M059J (cell line): ENCODE data around the gene NLRP5. TPM values are rescaled to one million over a fixed set of nuclear protein-coding genes. Genes with fewer than 3 reads are reported as not detected.
"Not testable (repeated sequence)": the region's sequence is repeated elsewhere in the genome, so short reads cannot be mapped to it uniquely, and the experiment has no call there.

ENCODE experiments used
- DNase-seq: peaks from one replicate; pipeline ENCODE4 v3.0.0-alpha.2; 2012; ENCODE audit warnings: low read depth
- total RNA-seq: library from RNA; depleted of rRNA; stranded (reverse); fragments of >200 nt; shearing (Covaris generic); gene quantifications from 2 replicates; pipeline ENCODE4 v1.2.3, GENCODE V29; 2014; rRNA removed

Gene NLRP5
- total RNA-seq: not detected in 2 replicates

GRCh38 chr19:55986487-55986886, at the start of gene NLRP5:
Gene NLRP5 (plus strand): TSS chr19:55986775.
- DNase-seq: no peak

DNA sequence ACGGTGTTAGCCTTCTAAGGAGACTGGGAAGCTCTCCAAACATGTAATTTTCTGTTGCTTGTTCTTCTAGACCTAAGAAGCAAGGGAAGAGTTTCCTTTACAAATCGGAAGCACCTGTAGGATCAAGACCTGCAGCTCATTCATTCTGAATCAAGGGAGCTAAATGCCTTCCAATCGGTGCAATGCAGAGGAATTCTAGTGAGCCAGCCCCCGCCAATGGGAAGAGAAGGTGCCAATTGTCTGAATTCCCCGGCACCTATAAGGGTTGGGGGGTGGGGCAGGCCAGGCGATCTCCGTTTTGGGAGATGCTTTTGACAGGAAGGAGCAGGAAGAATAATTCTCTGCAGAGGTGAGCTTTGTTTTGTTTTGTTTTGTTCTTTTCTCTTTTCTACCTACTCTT, 47.4 kb upstream of the NLRP5 start:
- DNase-seq: no peak

DNA sequence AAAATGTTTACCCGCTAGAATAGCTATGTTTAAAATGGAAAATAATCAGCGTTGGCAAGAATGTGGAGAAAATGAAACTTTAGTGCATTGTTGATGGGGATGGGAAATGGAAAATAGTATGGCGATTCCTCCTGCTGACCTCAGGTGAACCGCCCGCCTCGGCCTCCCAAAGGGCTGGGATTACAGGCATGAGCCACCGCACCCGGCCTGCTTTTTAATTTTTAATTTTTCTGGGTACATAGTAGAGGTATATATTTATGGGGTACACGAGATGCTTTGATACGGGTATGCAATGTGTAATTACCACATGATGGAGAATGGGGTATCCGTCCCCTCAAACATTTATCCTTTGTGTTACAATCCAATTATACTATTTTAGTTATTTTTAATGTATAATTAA, 46.3 kb upstream of the NLRP5 start:
- DNase-seq: no peak

- no peak for DNase-seq
Observed at GRCh38 chr19:55947532-55947931, 39.0 kb upstream of the NLRP5 start, which contains the start of gene NLRP8. Gene NLRP8 (plus strand): TSS chr19:55947832.

- DNase-seq: not testable (repeated sequence)
Observed at GRCh38 chr19:55950566-55950965, 36.0 kb upstream of the NLRP5 start.

- DNase-seq: no peak
Observed at GRCh38 chr19:55956431-55956830, 30.1 kb upstream of the NLRP5 start.

GRCh38 chr19:55958356-55958755, 28.2 kb upstream of the NLRP5 start:
- peak; percentile 94 for DNase-seq

GRCh38 chr19:55959996-55960675, 26.4 kb upstream of the NLRP5 start:
- DNase-seq: peak; percentile 76

GRCh38 chr19:55962186-55962585, 24.4 kb upstream of the NLRP5 start:
- DNase-seq: peak; percentile 90

DNA sequence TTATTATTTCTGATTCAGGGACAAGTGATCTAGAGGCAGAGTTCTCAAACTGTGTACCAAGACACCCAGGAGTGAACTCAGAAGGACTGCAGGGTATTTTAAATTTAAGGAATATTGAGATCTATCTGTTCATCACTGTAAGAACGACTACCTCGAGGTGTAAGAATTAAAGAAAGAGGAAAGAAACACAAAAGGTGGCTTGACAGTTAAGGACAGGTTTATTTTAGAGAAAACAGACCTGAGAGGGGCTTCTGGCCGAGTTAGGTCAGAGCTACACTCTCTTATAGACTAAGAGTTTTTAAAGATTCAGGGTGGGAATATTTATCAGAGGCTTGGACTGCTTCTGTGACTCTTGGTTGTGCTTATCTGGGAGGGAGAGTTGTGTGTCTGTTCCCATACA, 12.6 kb upstream of the NLRP5 start:
- no peak for DNase-seq

DNA sequence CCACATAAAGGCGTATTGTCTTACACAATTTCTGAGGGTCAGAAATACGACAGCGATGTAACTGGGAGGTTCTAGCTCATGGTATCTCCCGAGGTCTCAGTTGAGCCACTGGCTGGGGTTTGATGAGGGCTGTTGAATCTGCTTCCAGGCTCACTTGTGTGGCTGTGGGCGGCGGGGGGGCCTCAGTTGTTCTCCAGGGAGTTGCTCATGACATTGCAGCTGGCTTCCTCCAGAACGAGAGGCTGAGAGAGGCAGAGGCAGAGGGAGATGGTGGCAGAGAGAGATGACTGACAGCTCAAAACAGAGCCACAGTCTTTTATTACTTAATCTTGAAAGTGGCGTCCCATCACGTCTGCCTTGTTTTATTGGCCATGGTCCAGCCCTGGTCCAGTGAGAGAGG, 6.2 kb upstream of the NLRP5 start:
- DNase-seq: no peak

GRCh38 chr19:55985254-55985653, 1.3 kb upstream of the NLRP5 start:
- no peak for DNase-seq

GRCh38 chr19:55990831-55991230, 4.3 kb downstream of the NLRP5 start:
- DNase-seq: no peak

- DNase-seq: no peak
Observed at GRCh38 chr19:55993492-55993891, 6.9 kb downstream of the NLRP5 start.

DNA sequence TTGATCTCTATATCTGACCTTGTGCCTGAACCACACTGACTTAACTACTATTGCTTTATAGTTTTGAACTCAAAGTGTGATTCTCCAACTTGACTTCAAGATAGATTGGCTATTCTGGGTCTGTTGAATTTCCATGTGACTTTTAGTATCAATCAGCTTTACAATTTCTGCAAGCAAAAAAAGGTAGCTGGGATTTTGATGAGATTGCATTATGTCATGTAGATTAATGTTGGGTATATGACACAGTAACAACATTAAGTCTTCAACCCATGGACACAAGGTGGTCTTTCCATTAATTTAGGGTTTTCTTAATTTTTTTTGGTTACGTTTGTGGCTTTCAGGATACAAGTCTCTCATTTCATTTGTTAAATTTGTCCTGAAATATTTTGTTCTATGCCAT, 28.2 kb downstream of the NLRP5 start:
- no peak for DNase-seq

DNA sequence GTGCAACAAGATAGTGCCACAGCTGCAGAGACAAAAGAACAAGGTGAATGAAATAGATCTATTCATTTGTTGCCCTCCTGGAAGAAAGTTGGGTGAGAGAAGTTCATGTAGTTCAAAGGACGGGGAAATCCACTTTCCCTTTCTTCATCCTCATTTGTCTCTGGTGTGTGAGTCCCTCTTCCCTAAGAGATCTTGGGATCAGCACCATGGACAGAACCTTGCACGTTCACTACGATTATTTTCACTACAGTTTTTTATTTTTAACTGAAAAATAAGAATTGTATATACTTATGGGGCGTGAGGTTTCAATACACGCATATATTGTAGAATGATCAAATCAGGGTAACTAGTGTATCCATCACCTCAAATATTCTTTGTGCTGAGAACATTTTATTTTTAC, 29.2 kb downstream of the NLRP5 start:
- DNase-seq: peak; percentile 30

DNA sequence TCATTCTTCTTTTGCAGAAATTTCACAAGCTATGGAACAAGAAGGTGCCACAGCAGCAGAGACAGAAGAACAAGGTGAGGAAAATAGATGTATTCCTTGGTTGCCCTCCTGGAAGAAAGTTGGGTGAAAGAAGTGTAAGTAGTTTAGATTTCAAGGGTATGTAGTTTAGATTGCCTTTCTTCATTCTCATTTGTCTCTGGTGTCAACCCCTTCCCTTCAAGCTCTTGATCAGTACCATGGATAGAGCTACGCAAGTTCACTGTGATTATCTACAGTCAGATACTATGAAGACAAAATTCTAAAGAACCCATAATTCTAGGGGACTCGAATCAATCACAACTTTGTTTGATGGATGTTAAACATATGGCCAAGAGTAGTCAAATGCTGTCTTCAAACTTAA, 32.8 kb downstream of the NLRP5 start:
- not testable (repeated sequence) for DNase-seq

DNA sequence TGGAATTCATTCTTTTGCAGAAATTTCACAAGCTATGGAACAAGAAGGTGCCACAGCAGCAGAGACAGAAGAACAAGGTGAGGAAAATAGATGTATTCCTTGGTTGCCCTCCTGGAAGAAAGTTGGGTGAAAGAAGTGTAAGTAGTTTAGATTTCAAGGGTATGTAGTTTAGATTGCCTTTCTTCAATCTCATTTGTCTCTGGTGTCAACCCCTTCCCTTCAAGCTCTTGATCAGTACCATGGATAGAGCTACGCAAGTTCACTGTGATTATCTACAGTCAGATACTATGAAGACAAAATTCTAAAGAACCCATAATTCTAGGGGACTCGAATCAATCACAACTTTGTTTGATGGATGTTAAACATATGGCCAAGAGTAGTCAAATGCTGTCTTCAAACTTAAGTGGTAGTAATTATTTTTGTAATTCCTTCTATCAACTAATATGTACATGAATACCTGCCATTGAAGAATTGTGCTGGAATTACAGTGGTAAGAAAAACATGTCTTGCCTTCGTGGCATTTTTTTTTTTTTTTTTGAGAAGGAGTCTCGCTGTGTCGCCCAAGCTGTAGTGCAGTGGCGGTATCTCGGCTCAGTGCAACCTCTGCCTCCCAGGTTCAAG, 33.9 kb downstream of the NLRP5 start:
- not testable (repeated sequence) for DNase-seq

- DNase-seq: no peak
Observed at GRCh38 chr19:56026769-56027168, 40.2 kb downstream of the NLRP5 start.

DNA sequence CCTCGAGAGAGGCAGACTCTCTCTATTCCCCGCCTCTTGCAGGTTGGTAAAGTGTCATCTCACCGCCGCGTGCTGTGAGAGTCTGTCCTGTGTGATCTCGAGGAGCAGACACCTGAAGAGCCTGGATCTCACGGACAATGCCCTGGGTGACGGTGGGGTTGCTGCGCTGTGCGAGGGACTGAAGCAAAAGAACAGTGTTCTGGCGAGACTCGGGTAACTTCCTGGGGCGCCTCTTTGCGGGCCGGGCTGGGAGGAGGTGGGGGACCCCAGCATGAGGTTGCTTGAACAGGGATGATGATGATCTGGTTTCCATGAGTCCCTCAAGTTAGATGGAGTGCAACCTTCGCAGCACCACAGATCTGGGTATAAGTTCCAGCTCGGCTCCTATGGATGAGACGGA, 67.0 kb downstream of the NLRP5 start:
- DNase-seq: no peak

DNA sequence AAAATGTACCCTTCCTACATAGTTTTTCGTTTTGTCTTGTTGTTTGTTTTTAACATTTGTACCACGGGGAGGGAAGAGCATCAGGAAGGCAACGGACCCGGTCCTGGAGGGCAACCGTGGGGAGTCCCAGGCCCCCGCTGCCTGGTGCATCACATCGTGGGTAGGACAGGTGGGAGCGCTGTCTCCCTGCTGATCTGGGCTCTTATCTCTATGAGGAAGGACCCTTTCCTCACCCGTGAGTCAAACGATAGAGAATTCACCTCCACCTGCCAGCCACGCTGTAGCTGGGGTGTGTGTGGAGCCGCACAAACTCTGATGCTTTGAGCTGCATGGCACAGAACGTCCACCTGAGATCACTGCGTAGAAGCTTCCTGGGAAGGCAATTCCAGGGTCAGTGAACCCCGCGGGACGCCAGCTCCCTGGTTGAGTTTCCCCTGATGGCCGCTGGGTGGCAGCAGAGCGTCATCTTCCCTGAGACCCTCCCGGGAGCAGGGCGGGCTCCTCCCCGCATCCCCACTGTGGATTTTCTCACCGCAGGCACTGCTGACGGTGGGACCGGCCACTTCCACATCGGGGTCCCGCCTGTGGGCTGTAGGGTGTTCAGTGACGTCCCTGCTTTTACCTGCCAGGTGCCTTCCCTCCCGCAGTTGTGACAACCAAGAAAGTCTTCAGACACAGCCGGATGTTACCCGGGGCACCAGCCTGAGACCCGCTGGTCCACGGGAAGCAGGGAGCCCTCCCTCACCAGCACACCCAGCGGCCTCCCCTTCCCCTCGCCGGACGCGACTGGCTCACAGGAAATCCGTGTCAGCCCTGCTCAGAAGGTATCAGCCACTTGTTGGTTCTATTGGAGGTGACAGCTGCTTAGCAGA, 79.8 kb downstream of the NLRP5 start:
- DNase-seq: peak; percentile 36

DNA sequence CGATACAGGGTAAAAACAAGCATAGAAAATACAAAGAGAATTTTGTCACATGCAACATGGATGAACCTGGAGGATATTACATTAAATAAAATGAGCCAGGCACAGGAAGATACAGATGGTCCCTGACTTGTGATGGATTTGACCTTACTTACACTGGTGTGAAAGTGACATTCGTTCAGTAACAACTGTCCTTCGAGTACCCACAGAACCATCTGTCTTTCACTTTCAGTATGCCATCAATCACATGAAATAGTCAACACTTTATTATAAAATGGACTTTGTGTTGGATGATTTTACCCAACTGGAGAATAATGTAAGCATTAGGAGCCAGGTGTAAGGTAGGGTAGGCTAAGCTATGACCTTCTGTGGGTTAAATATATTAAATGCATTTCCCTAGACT, 83.1 kb downstream of the NLRP5 start:
- no peak for DNase-seq

GRCh38 chr19:56071151-56071550, 84.6 kb downstream of the NLRP5 start:
- DNase-seq: no peak
